Measurements from ENCODE around the gene NRP2.

Gene NRP2

GRCh38 chr2:205733082-205733481, 50.8 kb downstream of the NRP2 start:
- DNase-seq (ENCODE audit: low spot score): no peak

- no peak for DNase-seq (ENCODE audit: low spot score)
These were observed 51.3 kb downstream of the NRP2 start for GRCh38 chr2:205733648-205734047.

GRCh38 chr2:205734436-205735037, 52.2 kb downstream of the NRP2 start:
- DNase-seq (ENCODE audit: low spot score): peak; percentile 89

GRCh38 chr2:205738117-205738968, 56.0 kb downstream of the NRP2 start:
- DNase-seq (ENCODE audit: low spot score): no peak

- DNase-seq (ENCODE audit: low spot score): no peak
These were observed 57.3 kb downstream of the NRP2 start for GRCh38 chr2:205739620-205740019.

- no peak for DNase-seq (ENCODE audit: low spot score)
These were observed 58.1 kb downstream of the NRP2 start for GRCh38 chr2:205740381-205740780.

GRCh38 chr2:205741256-205741978, 59.1 kb downstream of the NRP2 start:
- DNase-seq (ENCODE audit: low spot score): no peak

GRCh38 chr2:205743137-205743536, 60.8 kb downstream of the NRP2 start:
- DNase-seq (ENCODE audit: low spot score): no peak

- no peak for DNase-seq (ENCODE audit: low spot score)
These were observed 61.8 kb downstream of the NRP2 start for GRCh38 chr2:205744074-205744591.

- no peak for DNase-seq (ENCODE audit: low spot score)
These were observed 63.5 kb downstream of the NRP2 start for GRCh38 chr2:205745661-205746419.

GRCh38 chr2:205746420-205746785, 64.1 kb downstream of the NRP2 start:
- no peak for DNase-seq (ENCODE audit: low spot score)

GRCh38 chr2:205747829-205748386, 65.6 kb downstream of the NRP2 start:
- no peak for DNase-seq (ENCODE audit: low spot score)

- no peak for DNase-seq (ENCODE audit: low spot score)
These were observed 66.3 kb downstream of the NRP2 start for GRCh38 chr2:205748639-205749038.

- no peak for DNase-seq (ENCODE audit: low spot score)
These were observed 66.8 kb downstream of the NRP2 start for GRCh38 chr2:205749078-205749477.

- DNase-seq (ENCODE audit: low spot score): no peak
These were observed 68.5 kb downstream of the NRP2 start for GRCh38 chr2:205750797-205751196.

GRCh38 chr2:205751569-205752031, 69.3 kb downstream of the NRP2 start:
- DNase-seq (ENCODE audit: low spot score): no peak

GRCh38 chr2:205752296-205752820, 70.1 kb downstream of the NRP2 start:
- no peak for DNase-seq (ENCODE audit: low spot score)

GRCh38 chr2:205752924-205753323, 70.6 kb downstream of the NRP2 start:
- no peak for DNase-seq (ENCODE audit: low spot score)

- no peak for DNase-seq (ENCODE audit: low spot score)
These were observed 72.1 kb downstream of the NRP2 start for GRCh38 chr2:205754285-205754923.

GRCh38 chr2:205754924-205755321, 72.6 kb downstream of the NRP2 start:
- peak; percentile 63 for DNase-seq (ENCODE audit: low spot score)

GRCh38 chr2:205755923-205756322, 73.6 kb downstream of the NRP2 start:
- DNase-seq (ENCODE audit: low spot score): peak; percentile 31

Measured in GM03348 (cell line).